Activated CD8-positive, alpha-beta T cell treated with anti-CD3 and anti-CD28 coated beads for 36 hours (primary cell): ENCODE data around the gene PML. TPM values are rescaled to one million over a fixed set of nuclear protein-coding genes. Genes with fewer than 3 reads are reported as not detected.
"Not testable (repeated sequence)": the region's sequence is repeated elsewhere in the genome, so short reads cannot be mapped to it uniquely, and the experiment has no call there.

Source experiments
- ATAC-seq: fragments of 200-7000 bp; cut with Tn5 transposase; one replicate; pipeline ENCODE4 v1.10.0; 2021; ENCODE audit warnings: mild to moderate bottlenecking, moderate library complexity
- CTCF ChIA-PET: fragments of 350-600 bp; sonication (Branson Sonifier 250); formaldehyde crosslinking; loops from one replicate; lab custom pipeline; 2021; ENCODE audit warnings: antibody characterized with exemption; lab: Charles Lee
- POLR2A ChIA-PET: fragments of 350-600 bp; sonication (Branson Sonifier 250); formaldehyde crosslinking; loops from one replicate; lab custom pipeline; 2021; ENCODE audit warnings: antibody characterized with exemption; lab: Charles Lee
- DNase-seq: peaks from one replicate; pipeline ENCODE4 v3.0.0-alpha.2; 2020
- H3K27ac Mint-ChIP-seq: one replicate; pipeline ENCODE4 v1.8.0; 2021; ENCODE audit warnings: mild to moderate bottlenecking, mixed read lengths
- H3K27me3 Mint-ChIP-seq: one replicate; pipeline ENCODE4 v1.8.0; 2021; ENCODE audit warnings: mixed read lengths
- H3K36me3 Mint-ChIP-seq: one replicate; pipeline ENCODE4 v1.8.0; 2021; ENCODE audit warnings: low read depth, mixed read lengths
- H3K4me1 Mint-ChIP-seq: one replicate; pipeline ENCODE4 v1.8.0; 2021; ENCODE audit warnings: low read depth, mixed read lengths
- H3K4me3 Mint-ChIP-seq: one replicate; pipeline ENCODE4 v1.8.0; 2021; ENCODE audit warnings: mild to moderate bottlenecking, moderate library complexity, mixed read lengths
- H3K9me3 Mint-ChIP-seq: one replicate; pipeline ENCODE4 v1.8.0; 2021; ENCODE audit warnings: mixed read lengths
- CTCF ChIP-seq: fragments of 200-600 bp; IDR thresholded peaks from one replicate; pipeline ENCODE4 v1.8.0; 2022; ENCODE audit warnings: antibody characterized with exemption, mild to moderate bottlenecking
- intact Hi-C: fragments of 100-400 bp; cut with micrococcal nuclease; formaldehyde crosslinking; loops from one replicate; pipeline ENCODE4 v1.10.0; 2022
- total RNA-seq, 2 experiments: library from RNA; stranded (reverse); gene quantifications; one replicate each; pipeline ENCODE4 v1.2.3, GENCODE V29; 2021

The PML gene
- total RNA-seq, 2 experiments from 2014 or later: 48.8 to 49.6 TPM

DNA sequence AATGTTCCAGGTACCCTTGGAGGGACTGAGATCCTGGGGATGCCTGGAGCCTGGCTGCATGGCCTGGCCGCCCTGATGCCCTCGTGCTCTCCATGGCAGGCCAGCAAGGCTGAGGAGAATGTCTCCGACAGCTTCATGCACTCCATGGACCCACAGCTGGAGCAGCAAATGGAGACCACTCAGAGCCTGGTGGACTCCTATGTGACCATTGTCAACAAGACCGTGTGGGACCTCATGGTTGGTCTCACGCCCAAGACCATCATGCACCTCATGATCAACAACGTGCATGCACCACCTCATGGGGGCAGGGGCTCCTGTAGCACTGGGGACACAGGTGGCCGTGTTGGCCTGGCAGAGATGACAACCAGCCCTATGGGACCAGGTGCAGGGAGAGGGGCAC, 68.2 kb downstream of the PML start:
- ATAC-seq (no peak), DNase-seq (no peak)
- H3K27me3 Mint-ChIP-seq: peaks cover 3% of the 10 kb centered on the region
- ChIA-PET POLR2A (no interaction called here), CTCF (no interaction called here)
- intact Hi-C loops: no loop called here
- H3K27ac Mint-ChIP-seq: no peak overlapping the region
- no peaks in the 10 kb centered on the region for H3K36me3 Mint-ChIP-seq
- H3K9me3 Mint-ChIP-seq: no peaks in the 10 kb centered on the region
- no peak for TF ChIP-seq CTCF
- no peak overlapping the region for H3K4me3 Mint-ChIP-seq
- H3K4me1 Mint-ChIP-seq: peaks cover 11% of the 10 kb centered on the region

DNA sequence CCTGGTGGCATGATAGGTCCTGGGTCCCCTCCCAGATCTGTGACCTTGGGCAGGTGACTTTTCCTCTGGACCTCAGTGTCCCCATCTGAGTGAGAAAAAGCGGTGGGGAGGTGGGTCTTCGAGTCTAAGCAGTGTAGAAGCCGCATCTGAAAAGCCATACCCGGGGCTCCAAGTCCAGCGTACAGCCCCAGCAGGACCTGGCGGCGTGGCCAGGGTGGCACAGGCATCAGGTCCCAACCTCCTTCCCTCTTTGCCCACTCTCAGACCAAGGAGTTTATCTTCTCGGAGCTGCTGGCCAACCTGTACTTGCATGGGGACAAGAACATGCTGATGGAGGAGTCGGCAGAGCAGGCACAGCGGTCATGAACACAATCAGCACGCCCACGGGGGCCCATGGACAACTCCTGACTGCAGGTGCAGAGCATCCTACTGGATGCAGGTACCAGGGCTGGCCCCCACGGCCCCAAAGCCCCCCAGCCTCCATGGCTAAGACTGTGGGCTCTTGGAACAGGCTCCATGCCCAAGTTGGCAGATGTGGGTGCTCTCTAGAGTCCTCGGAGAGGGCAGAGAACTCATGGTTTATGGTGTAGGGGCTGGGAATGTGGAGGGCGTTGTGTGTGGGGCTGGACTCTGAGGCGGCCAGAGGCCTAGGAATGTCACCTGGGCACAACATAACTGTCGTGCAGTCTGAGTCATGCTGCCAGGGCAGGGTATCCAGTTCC, 69.1 kb downstream of the PML start:
- H3K27me3 Mint-ChIP-seq, H3K9me3 Mint-ChIP-seq, DNase-seq, H3K4me3 Mint-ChIP-seq, H3K36me3 Mint-ChIP-seq, H3K27ac Mint-ChIP-seq, POLR2A ChIA-PET, intact Hi-C loops, ATAC-seq: not testable (repeated sequence)
- CTCF ChIA-PET: interaction anchor here (1.4 kb wide), 1 partner anchor 91 kb away, joined by 3 read pairs; no protein-coding TSS in a partner anchor
- peaks cover 11% of the 10 kb centered on the region for H3K4me1 Mint-ChIP-seq

DNA sequence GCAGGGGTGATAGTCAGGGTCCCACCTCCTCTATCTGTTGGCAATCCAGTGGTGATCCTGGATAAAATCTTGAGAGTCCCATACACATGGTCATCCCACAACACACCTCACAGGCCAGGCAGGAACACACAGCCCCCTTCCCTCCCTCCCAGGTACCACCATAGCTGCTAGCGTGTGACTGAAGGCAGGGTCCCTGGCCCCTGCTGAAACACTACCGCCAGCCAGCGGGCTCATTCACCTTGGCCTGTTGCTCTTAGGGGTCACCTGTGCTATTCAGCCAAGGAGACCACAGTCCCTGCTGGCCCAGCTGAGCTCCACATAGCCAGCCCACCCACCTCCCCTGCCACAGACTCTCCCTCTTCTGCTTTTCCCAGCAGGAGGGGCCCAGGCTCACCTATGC, 69.7 kb downstream of the PML start:
- H3K4me3 Mint-ChIP-seq, POLR2A ChIA-PET, intact Hi-C loops, ATAC-seq, H3K4me1 Mint-ChIP-seq, H3K27me3 Mint-ChIP-seq, DNase-seq, H3K9me3 Mint-ChIP-seq, H3K27ac Mint-ChIP-seq, H3K36me3 Mint-ChIP-seq: not testable (repeated sequence)
- CTCF ChIA-PET: interaction anchor here (1.4 to 1.5 kb wide), 2 partner anchors 12 to 91 kb away, joined by 3 to 5 read pairs; no protein-coding TSS in a partner anchor

DNA sequence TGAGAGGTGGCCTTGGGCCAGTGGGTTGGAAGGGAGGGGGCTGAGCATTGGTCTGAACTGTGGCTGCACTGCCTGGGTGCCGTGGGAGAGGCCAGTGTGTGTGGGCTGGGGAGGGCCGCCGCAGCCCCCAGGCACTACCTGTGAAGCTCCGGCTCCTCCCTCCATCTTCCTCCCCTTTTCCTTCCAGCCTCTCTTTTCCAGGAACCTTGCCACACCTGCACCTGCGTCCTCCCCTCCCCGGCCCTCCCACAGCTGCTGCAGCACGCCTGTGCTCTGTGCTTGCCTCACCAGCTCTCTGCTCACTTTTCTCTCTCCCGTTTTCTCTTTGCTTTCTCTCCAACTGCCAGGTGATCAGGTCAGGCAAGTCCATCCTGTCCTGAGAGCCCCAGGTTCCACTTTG, 70.3 kb downstream of the PML start:
- H3K4me1 Mint-ChIP-seq, DNase-seq, intact Hi-C loops, H3K9me3 Mint-ChIP-seq, H3K27me3 Mint-ChIP-seq, H3K27ac Mint-ChIP-seq, H3K4me3 Mint-ChIP-seq, H3K36me3 Mint-ChIP-seq, POLR2A ChIA-PET, ATAC-seq: not testable (repeated sequence)
- CTCF ChIA-PET: interaction anchor here (0.9 to 1.5 kb wide), 3 partner anchors 11 to 92 kb away, joined by 3 to 5 read pairs (median 3); no protein-coding TSS in a partner anchor

DNA sequence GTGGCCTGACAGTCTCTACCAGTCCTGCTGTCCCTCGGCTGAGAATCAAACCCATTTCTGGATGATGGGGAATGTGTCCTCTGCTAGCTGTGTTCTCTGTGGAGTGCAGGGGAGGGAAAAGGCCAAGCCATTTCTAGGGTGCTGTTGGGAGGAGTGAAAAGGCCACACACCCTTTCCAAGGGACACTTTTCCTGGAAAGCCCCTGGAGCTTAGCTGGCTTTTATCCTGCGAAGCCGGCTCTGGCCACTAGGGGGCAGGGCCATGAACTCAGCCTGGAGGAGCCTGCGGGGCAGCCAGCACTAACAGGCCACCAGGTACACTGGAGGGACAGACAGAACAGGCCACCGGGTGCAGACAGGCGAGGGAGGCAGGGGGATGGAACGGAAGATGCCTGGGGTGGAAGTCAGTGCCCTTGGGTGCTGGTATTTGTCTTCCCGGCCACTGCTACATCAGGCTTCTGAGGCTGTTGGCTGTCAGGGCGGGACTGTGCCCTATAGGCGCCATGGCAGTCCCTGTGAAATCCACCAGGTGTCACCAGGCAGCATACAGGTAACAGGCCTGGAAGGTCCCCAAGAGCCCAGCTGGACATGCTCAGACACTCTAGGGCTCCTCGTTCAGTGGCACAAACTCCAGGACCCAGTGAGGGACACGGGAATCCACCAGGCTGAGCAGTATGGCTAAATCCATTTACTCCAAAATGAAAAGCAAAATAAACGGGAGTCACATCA, 71.3 kb downstream of the PML start:
- H3K27me3 Mint-ChIP-seq, H3K4me3 Mint-ChIP-seq, H3K27ac Mint-ChIP-seq, intact Hi-C loops, H3K4me1 Mint-ChIP-seq, H3K9me3 Mint-ChIP-seq, POLR2A ChIA-PET, H3K36me3 Mint-ChIP-seq: not testable (repeated sequence)
- DNase-seq: peak; percentile 66
- CTCF ChIA-PET: interaction anchor here (1.5 kb wide), 1 partner anchor 13 kb away, joined by 5 read pairs; no protein-coding TSS in a partner anchor
- ATAC-seq: peak; percentile 99
- peak; percentile 62 for TF ChIP-seq CTCF

GRCh38 chr15:74071645-74072044, 77.1 kb downstream of the PML start:
- H3K27me3 Mint-ChIP-seq, H3K9me3 Mint-ChIP-seq, H3K4me3 Mint-ChIP-seq, ATAC-seq, H3K4me1 Mint-ChIP-seq, DNase-seq, intact Hi-C loops, CTCF ChIA-PET, POLR2A ChIA-PET, H3K36me3 Mint-ChIP-seq, H3K27ac Mint-ChIP-seq: not testable (repeated sequence)

DNA sequence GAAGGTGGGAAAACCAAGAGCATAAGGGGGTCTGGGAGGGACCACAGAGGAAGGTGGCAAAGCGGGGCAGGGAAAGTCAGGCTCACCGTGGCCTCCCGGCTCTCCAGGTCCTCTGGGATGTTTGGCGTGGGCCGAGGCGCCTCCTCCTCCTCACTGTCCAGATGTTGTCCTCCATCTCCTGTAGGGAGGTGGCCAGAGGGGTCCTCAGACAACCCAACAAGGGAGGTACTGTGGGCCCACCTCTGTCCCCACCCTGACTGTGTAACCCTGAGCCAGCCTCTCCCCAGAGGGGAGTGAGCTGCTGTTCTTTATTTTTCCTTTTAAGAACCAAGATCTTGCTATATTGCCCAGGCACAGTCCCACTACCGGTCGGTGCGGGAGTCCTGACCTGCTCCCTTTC, 77.6 kb downstream of the PML start:
- H3K27me3 Mint-ChIP-seq, intact Hi-C loops, CTCF ChIA-PET, ATAC-seq, H3K9me3 Mint-ChIP-seq, H3K4me3 Mint-ChIP-seq, H3K27ac Mint-ChIP-seq, DNase-seq, H3K4me1 Mint-ChIP-seq, POLR2A ChIA-PET, H3K36me3 Mint-ChIP-seq: not testable (repeated sequence)
